Aorta (tissue), 5 donors: ENCODE results near the gene SLC29A1. TPM values are rescaled to one million over a fixed set of nuclear protein-coding genes. Genes with fewer than 3 reads are reported as not detected.

Source experiments
- ATAC-seq: fragments of 200-7000 bp; cut with Tn5 transposase; one replicate; pipeline ENCODE4 v1.9.1; 2022; ENCODE audit warnings: moderate library complexity; ENCODE audit not compliant: low FRiP score
- DNase-seq, 2 donors: peaks; one replicate each; pipeline ENCODE4 v3.0.0-alpha.2; 2020
- H3K27ac ChIP-seq, 2 donors: one replicate each; pipeline ENCODE4 v1.5.1; 2013; ENCODE audit warnings: low read length in 2 of 2, mild to moderate bottlenecking in 2 of 2, moderate library complexity in 2 of 2, control low read depth in 1 of 2, inconsistent platforms in 1 of 2, low read depth in 1 of 2
- H3K27me3 ChIP-seq, 2 donors: one replicate each; pipeline ENCODE4 v1.6.1; 2013; ENCODE audit warnings: control low read depth in 1 of 2, low read length in 1 of 2, mild to moderate bottlenecking in 1 of 2, moderate library complexity in 1 of 2; ENCODE audit not compliant: insufficient read depth in 2 of 2, control insufficient read depth in 1 of 2
- H3K36me3 ChIP-seq, 2 donors: one replicate each; pipeline ENCODE4 v1.6.1; 2013; ENCODE audit warnings: control low read depth in 1 of 2, low read length in 1 of 2, mild to moderate bottlenecking in 1 of 2; ENCODE audit not compliant: insufficient read depth in 2 of 2, control insufficient read depth in 1 of 2
- H3K4me1 ChIP-seq, 2 donors: one replicate each; pipeline ENCODE4 v1.6.1; 2013; ENCODE audit warnings: low read length in 2 of 2, control low read depth in 1 of 2, mild to moderate bottlenecking in 1 of 2, moderate library complexity in 1 of 2; ENCODE audit not compliant: insufficient read depth in 2 of 2, control insufficient read depth in 1 of 2
- H3K4me3 ChIP-seq, 2 donors: one replicate each; pipeline ENCODE4 v1.5.1; 2013; ENCODE audit warnings: low read length in 2 of 2, control low read depth in 1 of 2, mild to moderate bottlenecking in 1 of 2
- H3K9me3 ChIP-seq: one replicate; pipeline ENCODE4 v1.6.1; 2013; ENCODE audit warnings: mild to moderate bottlenecking, low read length; ENCODE audit not compliant: control insufficient read depth
- WGBS, 2 donors: extraction: QIAGEN DNeasy Blood & Tissue Kit; methylation state at CpG; one replicate each; pipeline ENCODE4 v1.1.7; 2013; 5-methylcytosine and 5-hydroxymethylcytosine counted together
- intact Hi-C, 2 donors: fragments of 100-400 bp; cut with DNase I; formaldehyde crosslinking; loops; one replicate each; pipeline versions ENCODE4 v1.14.2 to v1.15.0; 2022
- polyA plus RNA-seq, 2 donors: library from polyadenylated mRNA; stranded (reverse); fragments of 200-250 nt; gene quantifications; one replicate each; pipeline ENCODE4 v1.2.3, GENCODE V29; 2013
- total RNA-seq, 2 donors: library from RNA; stranded (reverse); fragmentation: NEBNext Ultra II Directional; extraction: Animal tissue kit (Norgen Biotek cat#: 25700); gene quantifications; one replicate each; pipeline ENCODE4 v1.2.1, GENCODE V29; 2021
- donor health status: healthy with polysubstance abuse.
- donor health status: Bipolar disorder and iron deficiency.
- donor health status: DM: no; HTN: no; CAD: no.
- donor health status: DM: no; HTN: no; CAD: no.
- donor health status: DM: yes; HTN: yes; CAD: no.

The SLC29A1 gene
- total and polyA plus RNA-seq, 4 donors = 38.3 to 142 (median 121) TPM

DNA sequence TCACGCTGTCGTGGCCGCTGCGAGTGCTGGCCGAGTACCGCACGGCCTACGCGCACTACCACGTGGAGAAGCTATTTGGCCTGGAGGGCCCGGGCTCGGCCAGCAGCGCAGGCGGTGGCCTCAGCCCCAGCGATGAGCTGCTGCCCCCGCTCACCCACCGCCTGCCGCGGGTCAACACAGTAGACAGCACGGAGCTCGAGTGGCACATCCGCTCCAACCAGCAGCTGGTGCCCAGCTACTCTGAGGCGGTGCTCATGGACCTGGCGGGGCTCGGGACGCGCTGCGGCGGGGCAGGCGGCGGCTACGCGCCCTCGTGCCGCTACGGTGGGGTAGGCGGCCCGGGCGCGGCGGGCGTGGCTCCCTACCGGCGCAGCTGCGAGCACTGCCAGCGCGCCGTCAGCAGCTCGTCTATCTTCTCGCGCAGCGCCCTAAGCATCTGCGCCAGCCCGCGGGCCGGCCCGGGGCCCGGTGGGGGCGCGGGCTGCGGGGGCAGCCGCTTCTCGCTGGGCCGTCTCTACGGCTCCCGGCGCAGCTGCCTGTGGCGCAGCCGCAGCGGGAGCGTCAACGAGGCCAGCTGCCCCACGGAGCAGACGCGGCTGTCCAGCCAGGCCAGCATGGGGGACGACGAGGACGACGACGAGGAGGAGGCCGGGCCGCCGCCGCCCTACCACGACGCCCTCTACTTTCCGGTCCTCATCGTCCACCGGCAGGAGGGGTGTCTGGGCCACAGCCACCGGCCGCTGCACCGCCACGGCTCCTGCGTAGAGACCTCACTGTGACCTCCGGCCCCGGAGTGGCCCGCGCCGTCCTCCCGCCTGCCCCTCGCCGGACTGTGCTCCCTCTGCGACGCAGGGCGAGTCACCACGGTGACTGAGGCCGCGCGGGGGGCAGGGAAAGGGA is 52.6 kb downstream of the SLC29A1 start:
- Histone ChIP-seq H3K36me3 (no peaks in the 10 kb centered on the region), H3K9me3 (no peaks in the 10 kb centered on the region), H3K4me3 (peak overlapping the region in 1 of 2 donors; percentile 3), H3K27ac (no peak overlapping the region), H3K27me3 (no peaks in the 10 kb centered on the region), H3K4me1 (no peaks in the 10 kb centered on the region)
- DNase-seq = no peak
- intact Hi-C loops = no loop called here
- ATAC-seq = peak; percentile 30
- 8 to 13% methylated on average over 70 to 109 of the region's 109 CpGs for WGBS, 2 donors

DNA sequence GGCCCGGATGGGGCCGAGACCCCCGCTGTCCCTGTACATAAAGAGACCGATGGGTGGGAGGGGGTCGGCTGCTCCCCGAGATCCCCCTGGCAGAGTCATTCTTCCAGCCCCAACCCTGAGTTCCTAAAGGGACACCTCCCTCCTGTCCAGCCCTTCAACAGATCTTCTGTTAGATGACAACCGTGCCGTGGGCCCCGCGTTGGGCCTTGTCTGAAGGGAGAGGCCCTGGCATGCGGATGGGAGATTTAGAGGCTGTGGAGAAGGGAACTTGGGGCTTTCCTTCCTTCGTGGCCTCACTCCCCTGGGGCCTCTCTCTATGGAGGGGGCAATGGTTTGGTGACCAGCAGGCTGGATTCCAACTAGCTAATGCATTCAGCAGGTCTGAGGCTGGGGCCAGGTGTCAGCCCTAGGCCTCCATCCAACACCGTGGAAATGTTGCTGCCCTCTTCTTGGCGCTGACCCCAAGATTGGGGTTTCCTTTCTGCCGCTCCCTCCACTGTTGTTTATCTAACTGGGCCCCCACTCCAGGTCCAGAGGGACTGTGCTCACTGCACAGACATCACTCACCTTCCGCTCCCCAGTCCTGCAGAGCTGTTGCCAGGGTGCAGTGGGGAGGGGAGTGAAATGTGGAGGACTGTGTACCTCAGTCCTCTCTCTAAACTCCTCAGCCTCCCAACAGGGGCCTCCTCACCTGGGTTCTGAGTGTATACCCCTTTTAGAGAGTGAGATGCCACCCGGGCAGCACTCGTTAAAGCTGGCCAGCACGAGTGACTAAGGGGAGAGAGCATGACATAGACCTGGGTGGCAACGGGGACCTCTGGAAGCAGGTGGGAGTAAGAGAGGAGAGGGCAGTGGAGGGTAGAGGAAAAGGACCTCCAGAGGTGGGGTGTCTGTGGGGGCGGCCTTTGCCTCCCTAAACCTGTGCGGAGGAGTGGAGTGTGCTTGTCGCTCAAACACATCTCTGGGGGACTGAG is 53.6 kb downstream of the SLC29A1 start:
- no peak for ATAC-seq
- intact Hi-C loops = no loop called here
- H3K27me3 ChIP-seq = no peaks in the 10 kb centered on the region

DNA sequence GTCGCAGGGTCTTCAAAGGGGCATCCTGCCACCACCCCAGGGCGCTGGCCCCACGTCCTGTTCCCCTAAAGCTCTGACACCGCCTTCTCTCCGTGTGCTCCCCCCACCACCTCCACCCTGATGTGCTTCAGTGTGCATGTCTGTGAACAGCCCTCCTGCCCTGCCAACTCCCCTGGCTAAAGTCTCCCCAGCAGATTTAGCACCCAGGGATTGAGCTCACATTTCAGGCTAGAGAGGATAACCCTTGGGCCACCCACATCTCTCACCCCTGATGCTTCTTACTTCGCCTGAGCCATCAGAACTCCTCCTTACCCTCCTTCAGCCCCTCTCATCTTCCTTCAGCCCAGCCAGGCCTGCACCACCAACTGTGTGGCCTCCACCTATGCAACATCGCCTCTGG is 54.4 kb downstream of the SLC29A1 start:
- no peaks in the 10 kb centered on the region for H3K4me1 ChIP-seq
- DNase-seq (no peak), ATAC-seq (no peak)
- intact Hi-C loops = no loop called here
- no peaks in the 10 kb centered on the region for H3K36me3 ChIP-seq
- H3K9me3 ChIP-seq = no peaks in the 10 kb centered on the region
- no peak overlapping the region for H3K4me3 ChIP-seq
- no peaks in the 10 kb centered on the region for H3K27me3 ChIP-seq
- 86 to 87% methylated on average over 7 of the region's 7 CpGs for WGBS, 2 donors
- no peak overlapping the region for H3K27ac ChIP-seq

More for the DNA sequence above, 53.6 kb downstream of the SLC29A1 start:
- no peaks in the 10 kb centered on the region for H3K9me3 ChIP-seq
- no peak overlapping the region for H3K4me3 ChIP-seq
- no peaks in the 10 kb centered on the region for H3K4me1 ChIP-seq
- H3K27ac ChIP-seq = no peak overlapping the region
- H3K36me3 ChIP-seq = no peaks in the 10 kb centered on the region
- no peak for DNase-seq
- 85 to 87% methylated on average over 23 of the region's 23 CpGs for WGBS, 2 donors

DNA sequence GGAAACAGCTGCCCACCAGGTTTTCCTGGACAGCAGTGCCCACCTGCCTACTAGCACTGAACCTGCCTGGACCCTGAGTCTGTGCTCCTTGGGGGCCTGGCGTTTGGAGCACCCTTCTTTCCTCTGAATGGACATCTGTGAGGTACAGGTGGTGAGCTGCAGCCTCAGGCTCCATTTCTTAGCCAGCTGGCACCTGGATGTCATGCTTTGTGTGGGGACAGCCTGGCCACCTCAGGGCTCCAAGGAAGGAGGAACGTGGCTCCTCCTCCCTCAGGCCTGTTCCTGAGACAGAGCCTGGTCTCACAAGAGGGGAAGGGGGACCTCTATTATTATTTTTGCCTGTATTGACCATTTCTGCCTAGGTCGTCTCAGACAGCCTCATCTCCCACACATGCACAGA is 54.9 kb downstream of the SLC29A1 start:
- no peak for DNase-seq
- no peak overlapping the region for H3K4me3 ChIP-seq
- no peaks in the 10 kb centered on the region for H3K27me3 ChIP-seq
- no peak for ATAC-seq
- H3K27ac ChIP-seq = no peak overlapping the region
- intact Hi-C loops = no loop called here
- no peaks in the 10 kb centered on the region for H3K4me1 ChIP-seq
- no peaks in the 10 kb centered on the region for H3K36me3 ChIP-seq
- 78 to 79% methylated on average over 3 of the region's 3 CpGs for WGBS, 2 donors
- H3K9me3 ChIP-seq = no peaks in the 10 kb centered on the region

DNA sequence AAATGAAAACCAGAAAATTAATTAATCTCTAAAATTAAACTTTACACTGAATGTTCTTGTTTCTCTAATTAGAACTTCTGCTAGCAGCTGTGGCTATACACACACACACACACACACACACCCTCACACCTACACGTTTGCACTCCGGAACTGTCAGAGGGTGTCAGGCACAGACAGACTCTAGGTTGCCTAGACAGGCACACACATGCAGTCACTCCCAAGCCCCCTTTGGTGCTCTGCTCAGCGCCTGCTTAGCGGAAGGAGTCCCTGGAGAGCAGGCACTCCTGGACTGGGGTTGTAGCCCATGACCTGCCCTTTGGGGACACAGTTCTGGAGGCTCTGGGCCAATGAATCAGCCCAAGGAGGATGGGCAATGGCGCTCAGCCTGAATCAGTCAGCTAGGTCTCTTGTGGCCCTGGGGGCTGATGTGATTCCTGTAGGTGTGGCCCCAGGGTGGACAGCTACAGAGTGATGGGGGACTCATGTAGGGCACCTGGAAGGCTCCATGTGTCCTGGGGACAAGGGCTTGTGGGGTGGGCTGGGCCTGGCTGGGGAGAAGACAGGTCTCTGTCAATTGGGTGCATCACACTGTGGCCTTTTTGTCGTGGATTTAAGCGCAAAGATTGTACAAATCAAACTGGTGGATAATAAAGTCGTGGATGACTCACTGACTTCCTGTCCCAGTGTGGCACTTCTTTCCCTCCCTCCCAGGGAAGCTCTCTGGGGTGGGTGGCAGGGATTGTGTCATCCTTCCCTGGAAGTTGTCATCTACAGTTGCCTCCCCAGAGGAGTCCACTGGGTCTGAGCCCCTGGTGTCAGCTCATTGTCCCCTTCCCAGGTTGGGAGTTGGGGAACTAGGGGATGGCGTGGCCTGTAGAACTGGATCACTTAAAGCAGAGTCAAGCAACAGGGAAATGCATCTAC is 55.6 kb downstream of the SLC29A1 start:
- H3K4me1 ChIP-seq = no peaks in the 10 kb centered on the region
- WGBS, 2 donors = 73 to 79% methylated on average over 9 of the region's 9 CpGs
- H3K27me3 ChIP-seq = no peaks in the 10 kb centered on the region
- H3K4me3 ChIP-seq = no peak overlapping the region
- no peak overlapping the region for H3K27ac ChIP-seq
- H3K9me3 ChIP-seq = no peaks in the 10 kb centered on the region
- no peak for DNase-seq
- ATAC-seq = no peak
- H3K36me3 ChIP-seq = no peaks in the 10 kb centered on the region
- intact Hi-C loops = no loop called here

Other genes starting within 250 kb of the SLC29A1 start
- gene MRPL14, start 96.1 kb upstream of the SLC29A1 start, total RNA-seq = 10 to 100 TPM; 24.6 to 24.9 TPM
- gene MRPL14, start 96.1 kb upstream of the SLC29A1 start, polyA plus RNA-seq = 10 to 100 TPM; 39.0 to 40.3 TPM
- gene TMEM63B, start 96.0 kb upstream of the SLC29A1 start, total RNA-seq = 10 to 100 TPM; 16.0 to 23.5 TPM
- 10 to 100 TPM in 1 of 2 donors, 1 to 10 TPM in 1; 6.1 to 15.0 TPM for gene TMEM63B, start 96.0 kb upstream of the SLC29A1 start, polyA plus RNA-seq
- 1 to 10 TPM in 1 of 2 donors, under 1 TPM in 1; 0.81 to 2.2 TPM for gene CAPN11, start 64.8 kb upstream of the SLC29A1 start, total RNA-seq
- gene CAPN11, start 64.8 kb upstream of the SLC29A1 start, polyA plus RNA-seq = under 1 TPM in 1 of 2 donors, not detected in 1; 0.46 TPM
- 1 to 10 TPM in 1 of 2 donors, not detected in 1; 1.6 TPM for gene MYMX, start 6.7 kb upstream of the SLC29A1 start, total RNA-seq
- 1 to 10 TPM in 1 of 2 donors, not detected in 1; 1.3 TPM for gene MYMX, start 6.7 kb upstream of the SLC29A1 start, polyA plus RNA-seq
- 100 to 1,000 TPM; 490 to 636 TPM for gene HSP90AB1, start 23.5 kb downstream of the SLC29A1 start, total RNA-seq
- gene HSP90AB1, start 23.5 kb downstream of the SLC29A1 start, polyA plus RNA-seq = 100 to 1,000 TPM; 385 to 391 TPM
- gene SLC35B2, start 33.9 kb downstream of the SLC29A1 start, total RNA-seq = 10 to 100 TPM; 23.4 to 26.0 TPM
- 10 to 100 TPM; 10.6 to 27.7 TPM for gene SLC35B2, start 33.9 kb downstream of the SLC29A1 start, polyA plus RNA-seq
- gene NFKBIE, start 42.0 kb downstream of the SLC29A1 start, total RNA-seq = 10 to 100 TPM in 1 of 2 donors, 1 to 10 TPM in 1; 5.4 to 10.9 TPM
- 1 to 10 TPM; 3.5 to 4.4 TPM for gene NFKBIE, start 42.0 kb downstream of the SLC29A1 start, polyA plus RNA-seq
- gene TMEM151B, start 46.9 kb downstream of the SLC29A1 start, total RNA-seq = not detected
- gene TMEM151B, start 46.9 kb downstream of the SLC29A1 start, polyA plus RNA-seq = not detected
- 10 to 100 TPM in 1 of 2 donors, 1 to 10 TPM in 1; 7.0 to 11.5 TPM for gene AARS2, start 89.8 kb downstream of the SLC29A1 start, total RNA-seq
- 1 to 10 TPM; 2.3 to 4.4 TPM for gene AARS2, start 89.8 kb downstream of the SLC29A1 start, polyA plus RNA-seq
- not detected for gene SPATS1, start 119.1 kb downstream of the SLC29A1 start, total RNA-seq
- not detected for gene SPATS1, start 119.1 kb downstream of the SLC29A1 start, polyA plus RNA-seq
- 10 to 100 TPM; 17.6 to 22.6 TPM for gene CDC5L, start 164.1 kb downstream of the SLC29A1 start, total RNA-seq
- 10 to 100 TPM in 1 of 2 donors, 1 to 10 TPM in 1; 7.0 to 10.2 TPM for gene CDC5L, start 164.1 kb downstream of the SLC29A1 start, polyA plus RNA-seq